Measurements from ENCODE around the gene LIME1. TPM values are rescaled to one million over a fixed set of nuclear protein-coding genes. Genes with fewer than 3 reads are reported as not detected.

The LIME1 gene
- total and polyA plus RNA-seq, 2 donors (not counting 1 experiment from before 2014, with no cell fraction given), result 0.68 to 3.5 TPM

GRCh38 chr20:63748070-63748933, 11.8 kb downstream of the LIME1 start:
- Histone ChIP-seq H3K4me3 (replicated peaks in 1 of 4; ENCODE audit: control extremely low read depth in 1 of 4, insufficient read depth in 1 of 4, low read depth in 3 of 4, low read length in 4 of 4) (no peak overlapping the region), H3K27me3 (ENCODE audit: control insufficient read depth, insufficient read depth, low read length) (no peaks in the 10 kb centered on the region), H2AFZ (ENCODE audit: low read length) (no peak overlapping the region), H3K36me3 (ENCODE audit: control insufficient read depth, insufficient read depth, low read length) (peaks cover 3% of the 10 kb centered on the region), H3K9me3 (ENCODE audit: control insufficient read depth, insufficient read depth, low read depth, low read length) (no peaks in the 10 kb centered on the region), H3K4me2 (ENCODE audit: extremely low read depth, insufficient read depth, low read length) (no peak overlapping the region), H4K20me1 (ENCODE audit: control insufficient read depth, extremely low read depth, insufficient read depth, low read length) (no peaks in the 10 kb centered on the region), H3K79me2 (ENCODE audit: control insufficient read depth, insufficient read depth, low read length) (no peaks in the 10 kb centered on the region), H3K9ac (ENCODE audit: insufficient read depth, low read length) (no peak overlapping the region), H3K27ac (ENCODE audit: insufficient read depth, low read length) (no peak overlapping the region), H3K4me1 (ENCODE audit: control insufficient read depth, extremely low read depth, insufficient read depth, low read length) (no peaks in the 10 kb centered on the region)
- DNase-seq (ENCODE audit: low read depth in 2 of 2), result no peak
- TF ChIP-seq EZH2 (IDR thresholded peaks at IDR 0.05; ENCODE audit: low read length, missing control alignments), result no peak
- TF ChIP-seq CTCF (conservative IDR thresholded peaks at IDR 0.05 in 1 of 2, IDR thresholded peaks at IDR 0.05 in 1 of 2; ENCODE audit: low read depth in 1 of 2, low read length in 2 of 2), result no peak

GRCh38 chr20:63748934-63749270, 12.4 kb downstream of the LIME1 start:
- no peaks in the 10 kb centered on the region for H3K79me2 ChIP-seq (ENCODE audit: control insufficient read depth, insufficient read depth, low read length)
- H3K27ac ChIP-seq (ENCODE audit: insufficient read depth, low read length), result no peak overlapping the region
- no peaks in the 10 kb centered on the region for H3K27me3 ChIP-seq (ENCODE audit: control insufficient read depth, insufficient read depth, low read length)
- no peaks in the 10 kb centered on the region for H3K36me3 ChIP-seq (ENCODE audit: control insufficient read depth, insufficient read depth, low read length)
- no peak overlapping the region for H3K4me3 ChIP-seq (replicated peaks in 1 of 4; ENCODE audit: control extremely low read depth in 1 of 4, insufficient read depth in 1 of 4, low read depth in 3 of 4, low read length in 4 of 4)
- H4K20me1 ChIP-seq (ENCODE audit: control insufficient read depth, extremely low read depth, insufficient read depth, low read length), result no peaks in the 10 kb centered on the region
- H2AFZ ChIP-seq (ENCODE audit: low read length), result no peak overlapping the region
- no peak for DNase-seq (ENCODE audit: low read depth in 2 of 2)
- H3K9me3 ChIP-seq (ENCODE audit: control insufficient read depth, insufficient read depth, low read depth, low read length), result no peaks in the 10 kb centered on the region
- H3K9ac ChIP-seq (ENCODE audit: insufficient read depth, low read length), result no peak overlapping the region
- H3K4me2 ChIP-seq (ENCODE audit: extremely low read depth, insufficient read depth, low read length), result no peak overlapping the region
- TF ChIP-seq EZH2 (IDR thresholded peaks at IDR 0.05; ENCODE audit: low read length, missing control alignments) (no peak), CTCF (conservative IDR thresholded peaks at IDR 0.05 in 1 of 2, IDR thresholded peaks at IDR 0.05 in 1 of 2; ENCODE audit: low read depth in 1 of 2, low read length in 2 of 2) (no peak)
- no peaks in the 10 kb centered on the region for H3K4me1 ChIP-seq (ENCODE audit: control insufficient read depth, extremely low read depth, insufficient read depth, low read length)

GRCh38 chr20:63749597-63750508, 13.4 kb downstream of the LIME1 start:
- Histone ChIP-seq H3K4me1 (ENCODE audit: control insufficient read depth, extremely low read depth, insufficient read depth, low read length) (no peaks in the 10 kb centered on the region), H4K20me1 (ENCODE audit: control insufficient read depth, extremely low read depth, insufficient read depth, low read length) (no peaks in the 10 kb centered on the region), H3K79me2 (ENCODE audit: control insufficient read depth, insufficient read depth, low read length) (no peaks in the 10 kb centered on the region), H3K9me3 (ENCODE audit: control insufficient read depth, insufficient read depth, low read depth, low read length) (no peaks in the 10 kb centered on the region), H3K36me3 (ENCODE audit: control insufficient read depth, insufficient read depth, low read length) (no peaks in the 10 kb centered on the region), H3K4me3 (replicated peaks in 1 of 4; ENCODE audit: control extremely low read depth in 1 of 4, insufficient read depth in 1 of 4, low read depth in 3 of 4, low read length in 4 of 4) (no peak overlapping the region), H2AFZ (ENCODE audit: low read length) (no peak overlapping the region), H3K9ac (ENCODE audit: insufficient read depth, low read length) (no peak overlapping the region), H3K4me2 (ENCODE audit: extremely low read depth, insufficient read depth, low read length) (no peak overlapping the region), H3K27me3 (ENCODE audit: control insufficient read depth, insufficient read depth, low read length) (no peaks in the 10 kb centered on the region), H3K27ac (ENCODE audit: insufficient read depth, low read length) (no peak overlapping the region)
- TF ChIP-seq EZH2 (IDR thresholded peaks at IDR 0.05; ENCODE audit: low read length, missing control alignments), result no peak
- TF ChIP-seq CTCF (conservative IDR thresholded peaks at IDR 0.05 in 1 of 2, IDR thresholded peaks at IDR 0.05 in 1 of 2; ENCODE audit: low read depth in 1 of 2, low read length in 2 of 2), result no peak
- no peak for DNase-seq (ENCODE audit: low read depth in 2 of 2)

All from fibroblast of lung (primary cell).